Measurements from ENCODE around the gene SPATA2L.

- TF ChIP-seq CTCF (IDR thresholded peaks at IDR 0.05), result no peak
- no peak for TF ChIP-seq EP300 (IDR thresholded peaks at IDR 0.05)
- no peak for TF ChIP-seq POLR2A (IDR thresholded peaks at IDR 0.05)
Measured at GRCh38 chr16:89720551-89720812, 19.0 kb upstream of the SPATA2L start.

Data from stomach (tissue), 4 donors.